NB4 (cell line): Measurements from ENCODE around the gene FAM3D.

Experiments
- CTCF ChIP-seq: IDR thresholded peaks from one replicate; pipeline ENCODE4 v1.5.1; 2012; ENCODE audit warnings: low read depth, low read length
- MYC ChIP-seq: IDR thresholded peaks from 2 replicates; pipeline ENCODE4 v1.6.1; 2011; ENCODE audit warnings: low read depth, low read length
- POLR2A ChIP-seq: IDR thresholded peaks from 2 replicates; pipeline ENCODE4 v1.6.1; 2011; ENCODE audit warnings: mild to moderate bottlenecking; ENCODE audit not compliant: insufficient read length; ENCODE audit errors: extremely low read depth
- TF ChIP-seq, protein P1 (sequence below): IDR thresholded peaks from 2 replicates; pipeline ENCODE4 v1.6.1; 2011; ENCODE audit warnings: low read depth, low read length

DNA sequence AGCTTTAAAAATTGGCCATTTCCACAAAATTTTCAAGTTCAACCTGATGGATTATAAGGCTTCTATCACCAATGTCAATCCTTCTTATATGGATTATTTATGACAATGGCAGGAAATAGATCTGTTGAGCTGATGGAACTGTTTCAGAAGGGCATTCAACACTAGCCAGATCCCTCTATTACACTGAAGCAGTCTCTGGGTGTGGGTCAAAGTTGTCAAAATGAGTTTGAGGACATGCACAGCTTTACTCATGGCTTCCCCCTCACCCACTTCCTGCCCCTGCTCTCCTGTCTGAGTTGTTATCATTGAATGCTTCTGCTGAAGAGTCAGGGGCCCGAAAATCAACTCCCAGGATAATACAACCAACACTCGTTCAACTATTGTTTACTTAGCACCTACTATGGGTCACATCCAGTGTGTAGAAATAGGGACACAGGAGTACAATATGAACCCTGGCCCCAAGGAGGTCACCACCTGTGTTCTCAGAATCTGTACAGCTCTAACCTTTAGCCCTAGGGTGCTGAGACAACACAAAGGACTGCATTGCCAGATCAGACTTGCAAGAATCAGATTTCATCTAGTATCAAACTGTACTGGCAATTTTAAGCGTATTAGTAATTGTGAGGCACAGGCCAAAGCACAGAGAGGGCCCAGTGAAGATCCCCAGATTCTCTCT is 41.7 kb upstream of the FAM3D start:
- TF ChIP-seq CTCF = no peak
- no peak for TF ChIP-seq POLR2A
- TF ChIP-seq, protein P1, sequence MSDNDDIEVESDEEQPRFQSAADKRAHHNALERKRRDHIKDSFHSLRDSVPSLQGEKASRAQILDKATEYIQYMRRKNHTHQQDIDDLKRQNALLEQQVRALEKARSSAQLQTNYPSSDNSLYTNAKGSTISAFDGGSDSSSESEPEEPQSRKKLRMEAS = no peak
- TF ChIP-seq MYC = no peak
